Measurements from ENCODE around the gene TOP2A.

Gene TOP2A

DNA sequence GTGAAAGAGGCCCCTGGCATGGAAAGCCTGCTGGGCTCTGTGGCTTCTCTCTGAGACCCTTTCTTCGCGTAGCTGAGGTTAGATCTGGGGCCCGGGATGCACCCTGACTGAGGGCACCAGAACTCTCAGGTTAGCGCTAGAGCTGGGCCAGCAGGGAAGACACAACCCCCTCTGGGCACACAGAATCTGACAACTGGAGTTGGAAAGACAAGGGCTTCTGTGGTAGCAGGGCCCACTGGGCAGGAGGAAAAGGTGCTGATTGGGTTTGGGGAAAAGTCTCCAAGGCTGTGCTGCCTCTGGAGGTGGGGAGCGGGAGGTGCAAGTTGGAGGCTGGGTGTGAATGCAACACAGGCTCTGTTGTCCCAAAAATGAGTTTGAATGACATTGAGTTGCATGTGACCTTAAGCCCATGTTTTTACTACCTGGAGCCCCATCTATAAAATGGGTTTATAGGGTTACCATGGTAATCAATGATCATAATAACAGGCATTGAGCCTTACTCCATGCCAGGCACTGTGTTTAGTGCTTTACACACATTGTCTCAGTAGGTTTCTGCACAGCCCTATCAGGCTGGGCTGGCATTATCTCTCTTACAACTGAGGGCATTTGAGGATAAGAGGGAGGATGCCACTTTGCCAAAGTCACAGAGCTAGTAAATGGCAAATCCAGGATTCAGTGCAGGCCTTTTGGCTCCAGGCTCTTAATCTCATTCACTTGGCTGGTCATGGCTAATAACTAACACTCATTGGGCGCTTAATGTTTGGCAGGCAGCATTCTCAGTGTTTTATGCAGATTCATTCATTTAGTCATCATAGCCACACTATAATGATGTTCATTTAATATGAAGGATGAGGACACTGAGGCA lies 16.1 kb upstream of the TOP2A start:
- no peak for TF ChIP-seq ZNF274 (IDR thresholded peaks at IDR 0.05; ENCODE audit: low read depth, low read length)
- TF ChIP-seq SUZ12 (IDR thresholded peaks at IDR 0.05; ENCODE audit: extremely low read depth, insufficient read depth, insufficient read length): no peak
- no peak for TF ChIP-seq YY1 (IDR thresholded peaks at IDR 0.05; ENCODE audit: insufficient read depth, insufficient read length)
- Histone ChIP-seq H3K36me3 (ENCODE audit: insufficient read depth, insufficient read length, low read length) (no peaks in the 10 kb centered on the region), H3K27me3 (ENCODE audit: insufficient read depth, insufficient read length) (no peaks in the 10 kb centered on the region), H3K4me1 (ENCODE audit: insufficient read depth, insufficient read length) (peaks cover 5% of the 10 kb centered on the region), H3K9me3 (ENCODE audit: insufficient read depth, low read length) (0 out of 2 replicates have a peak, but pooled peaks cover 4% of the 10 kb centered on the region), H3K4me3 (ENCODE audit: insufficient read length, low read depth) (no peak overlapping the region), H3K9ac (ENCODE audit: insufficient read length, low read depth) (no peak overlapping the region)
- no peak for DNase-seq (ENCODE audit: low read depth, low spot score)

DNA sequence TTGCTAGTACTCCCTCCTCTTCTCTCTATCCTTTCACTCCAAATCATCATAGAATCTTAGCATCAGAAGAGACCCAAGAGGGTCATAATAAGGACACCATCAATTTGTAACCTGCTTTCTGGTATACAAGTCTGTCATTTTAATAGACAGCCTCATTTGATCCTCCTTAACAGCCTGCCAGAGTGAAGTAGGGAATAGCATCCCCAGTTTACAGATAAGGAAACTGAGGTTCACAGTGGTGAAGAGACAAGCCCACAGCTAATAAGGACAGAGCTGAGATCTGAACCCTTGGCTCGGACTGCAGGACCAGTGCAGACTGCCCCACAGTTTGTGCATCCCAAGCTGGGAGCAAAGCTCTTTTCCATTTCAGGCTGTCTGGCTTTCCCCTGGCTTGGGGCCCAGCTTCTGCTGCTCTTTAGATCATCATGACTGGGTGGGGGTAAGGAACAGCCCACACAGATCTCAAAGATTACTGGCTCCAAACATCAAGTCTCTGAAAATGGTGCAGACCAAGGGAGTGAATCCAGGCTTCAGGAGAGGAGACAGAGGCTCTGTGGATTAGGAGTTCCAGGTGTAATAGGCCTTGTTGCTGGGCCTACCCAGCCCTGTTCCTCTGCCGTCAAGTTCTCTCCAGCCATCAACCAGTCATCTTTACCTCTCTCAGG lies 15.3 kb upstream of the TOP2A start:
- peaks cover 5% of the 10 kb centered on the region for H3K4me1 ChIP-seq (ENCODE audit: insufficient read depth, insufficient read length)
- H3K4me3 ChIP-seq (ENCODE audit: insufficient read length, low read depth): no peak overlapping the region
- no peaks in the 10 kb centered on the region for H3K27me3 ChIP-seq (ENCODE audit: insufficient read depth, insufficient read length)
- H3K9ac ChIP-seq (ENCODE audit: insufficient read length, low read depth): no peak overlapping the region
- TF ChIP-seq SUZ12 (IDR thresholded peaks at IDR 0.05; ENCODE audit: extremely low read depth, insufficient read depth, insufficient read length): no peak
- TF ChIP-seq YY1 (IDR thresholded peaks at IDR 0.05; ENCODE audit: insufficient read depth, insufficient read length): no peak
- no peak for TF ChIP-seq ZNF274 (IDR thresholded peaks at IDR 0.05; ENCODE audit: low read depth, low read length)
- no peaks in the 10 kb centered on the region for H3K36me3 ChIP-seq (ENCODE audit: insufficient read depth, insufficient read length, low read length)
- H3K9me3 ChIP-seq (ENCODE audit: insufficient read depth, low read length): 0 out of 2 replicates have a peak, but pooled peaks cover 4% of the 10 kb centered on the region
- no peak for DNase-seq (ENCODE audit: low read depth, low spot score)

- DNase-seq (ENCODE audit: low read depth, low spot score): no peak
- H3K9me3 ChIP-seq (ENCODE audit: insufficient read depth, low read length): 0 out of 2 replicates have a peak, but pooled peaks cover 4% of the 10 kb centered on the region
- H3K27me3 ChIP-seq (ENCODE audit: insufficient read depth, insufficient read length): no peaks in the 10 kb centered on the region
- TF ChIP-seq ZNF274 (IDR thresholded peaks at IDR 0.05; ENCODE audit: low read depth, low read length) (no peak), SUZ12 (IDR thresholded peaks at IDR 0.05; ENCODE audit: extremely low read depth, insufficient read depth, insufficient read length) (no peak), YY1 (IDR thresholded peaks at IDR 0.05; ENCODE audit: insufficient read depth, insufficient read length) (no peak)
- no peak overlapping the region for H3K4me3 ChIP-seq (ENCODE audit: insufficient read length, low read depth)
- no peak overlapping the region for H3K9ac ChIP-seq (ENCODE audit: insufficient read length, low read depth)
- peaks cover 6% of the 10 kb centered on the region for H3K4me1 ChIP-seq (ENCODE audit: insufficient read depth, insufficient read length)
- H3K36me3 ChIP-seq (ENCODE audit: insufficient read depth, insufficient read length, low read length): no peaks in the 10 kb centered on the region
These were observed 13.5 kb upstream of the TOP2A start for GRCh38 chr17:40431231-40431602.

DNA sequence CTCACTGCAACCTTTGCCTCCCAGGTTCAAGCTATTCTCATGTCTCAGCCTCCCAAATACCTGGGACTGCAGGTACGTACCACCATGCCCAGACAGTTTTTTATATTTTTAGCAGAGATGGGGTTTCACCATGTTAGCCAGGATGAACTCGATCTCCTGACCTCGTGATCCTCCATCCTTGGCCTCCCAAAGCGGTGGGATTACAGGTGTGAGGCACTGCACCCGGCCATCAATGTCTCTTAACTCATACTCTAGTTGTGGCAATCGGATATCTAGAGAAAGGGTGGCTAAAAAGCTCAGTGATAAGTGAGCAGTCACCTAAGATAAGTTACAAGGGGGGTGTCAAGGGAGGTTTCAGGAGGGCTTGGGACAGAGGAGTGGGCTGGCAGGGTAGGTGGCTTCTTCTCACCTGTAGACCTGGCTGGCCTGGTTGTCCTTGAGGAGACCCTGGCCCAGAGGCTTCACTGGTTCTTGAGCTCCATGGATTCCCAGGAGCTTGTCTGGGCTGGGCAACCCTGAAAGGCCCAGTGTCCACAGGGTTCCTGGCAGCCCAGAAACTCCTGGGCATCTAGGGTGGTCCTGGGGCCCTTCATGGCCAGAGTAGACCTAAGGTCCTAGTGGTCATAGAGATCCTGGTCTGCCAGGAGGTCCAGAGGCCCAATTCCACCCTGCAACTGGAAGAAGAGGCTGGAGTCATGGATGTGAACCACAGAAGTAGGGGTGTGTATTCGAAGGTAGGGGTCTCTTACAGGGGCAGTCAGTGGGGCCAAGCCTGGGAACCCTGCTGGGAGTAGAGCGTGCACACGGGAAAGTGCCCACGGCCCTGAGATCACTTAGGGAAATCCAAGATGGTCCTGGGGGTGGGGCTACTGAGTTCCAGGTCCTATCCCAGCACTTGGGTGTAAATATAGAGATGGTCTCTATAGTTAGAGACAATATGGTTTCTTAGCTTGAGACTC lies 12.9 kb upstream of the TOP2A start:
- H3K36me3 ChIP-seq (ENCODE audit: insufficient read depth, insufficient read length, low read length): no peaks in the 10 kb centered on the region
- DNase-seq (ENCODE audit: low read depth, low spot score): no peak
- H3K9me3 ChIP-seq (ENCODE audit: insufficient read depth, low read length): 0 out of 2 replicates have a peak, but pooled peaks cover 4% of the 10 kb centered on the region
- TF ChIP-seq SUZ12 (IDR thresholded peaks at IDR 0.05; ENCODE audit: extremely low read depth, insufficient read depth, insufficient read length): no peak
- no peak for TF ChIP-seq ZNF274 (IDR thresholded peaks at IDR 0.05; ENCODE audit: low read depth, low read length)
- TF ChIP-seq YY1 (IDR thresholded peaks at IDR 0.05; ENCODE audit: insufficient read depth, insufficient read length): no peak
- H3K4me1 ChIP-seq (ENCODE audit: insufficient read depth, insufficient read length): peaks cover 9% of the 10 kb centered on the region
- H3K27me3 ChIP-seq (ENCODE audit: insufficient read depth, insufficient read length): no peaks in the 10 kb centered on the region
- no peak overlapping the region for H3K9ac ChIP-seq (ENCODE audit: insufficient read length, low read depth)
- no peak overlapping the region for H3K4me3 ChIP-seq (ENCODE audit: insufficient read length, low read depth)

DNA sequence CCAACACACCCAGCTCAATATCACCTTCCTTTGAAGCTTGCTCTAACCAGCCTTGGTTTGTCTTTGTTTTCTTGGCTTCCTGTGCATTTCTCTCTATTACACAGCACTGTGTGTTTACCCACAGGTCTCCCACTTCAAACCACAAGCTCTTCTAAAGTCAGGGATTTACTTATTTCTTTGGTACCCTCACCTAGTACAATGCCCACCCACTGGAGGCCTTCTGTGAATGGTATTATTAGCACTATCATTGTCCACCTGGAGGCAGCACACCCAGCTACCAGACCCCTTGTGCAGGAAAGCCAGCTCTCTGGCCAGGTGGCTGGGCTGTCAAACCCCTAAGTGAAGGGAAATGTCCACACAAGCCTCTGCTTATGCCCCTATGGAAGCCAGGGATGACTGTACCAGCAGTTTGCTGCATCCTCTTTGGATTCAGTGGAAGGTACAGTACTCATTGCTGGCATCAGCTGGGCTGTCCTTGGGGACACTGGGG lies 9.4 kb upstream of the TOP2A start:
- 0 out of 2 replicates have a peak, but pooled peaks cover 4% of the 10 kb centered on the region for H3K9me3 ChIP-seq (ENCODE audit: insufficient read depth, low read length)
- no peak for TF ChIP-seq SUZ12 (IDR thresholded peaks at IDR 0.05; ENCODE audit: extremely low read depth, insufficient read depth, insufficient read length)
- TF ChIP-seq YY1 (IDR thresholded peaks at IDR 0.05; ENCODE audit: insufficient read depth, insufficient read length): no peak
- no peak for TF ChIP-seq ZNF274 (IDR thresholded peaks at IDR 0.05; ENCODE audit: low read depth, low read length)
- H3K36me3 ChIP-seq (ENCODE audit: insufficient read depth, insufficient read length, low read length): no peaks in the 10 kb centered on the region
- DNase-seq (ENCODE audit: low read depth, low spot score): no peak
- H3K4me3 ChIP-seq (ENCODE audit: insufficient read length, low read depth): no peak overlapping the region
- H3K9ac ChIP-seq (ENCODE audit: insufficient read length, low read depth): no peak overlapping the region
- peaks cover 4% of the 10 kb centered on the region for H3K4me1 ChIP-seq (ENCODE audit: insufficient read depth, insufficient read length)
- no peaks in the 10 kb centered on the region for H3K27me3 ChIP-seq (ENCODE audit: insufficient read depth, insufficient read length)

GRCh38 chr17:40425741-40426140 lies 8.0 kb upstream of the TOP2A start:
- Histone ChIP-seq H3K27me3 (ENCODE audit: insufficient read depth, insufficient read length) (no peaks in the 10 kb centered on the region), H3K4me3 (ENCODE audit: insufficient read length, low read depth) (no peak overlapping the region), H3K9ac (ENCODE audit: insufficient read length, low read depth) (no peak overlapping the region), H3K9me3 (ENCODE audit: insufficient read depth, low read length) (0 out of 2 replicates have a peak, but pooled peaks cover 4% of the 10 kb centered on the region), H3K36me3 (ENCODE audit: insufficient read depth, insufficient read length, low read length) (no peaks in the 10 kb centered on the region), H3K4me1 (ENCODE audit: insufficient read depth, insufficient read length) (peaks cover 6% of the 10 kb centered on the region)
- TF ChIP-seq ZNF274 (IDR thresholded peaks at IDR 0.05; ENCODE audit: low read depth, low read length) (no peak), YY1 (IDR thresholded peaks at IDR 0.05; ENCODE audit: insufficient read depth, insufficient read length) (no peak), SUZ12 (IDR thresholded peaks at IDR 0.05; ENCODE audit: extremely low read depth, insufficient read depth, insufficient read length) (no peak)
- DNase-seq (ENCODE audit: low read depth, low spot score): no peak

All from NT2/D1 (cell line).